ENCODE measurements around the gene TOPBP1.
A peak's percentile ranks its signal among the peaks of the same experiment; 100 is the strongest.
"Not testable (repeated sequence)": the region's sequence is repeated elsewhere in the genome, so short reads cannot be mapped to it uniquely, and the experiment has no call there.

Gene TOPBP1
- total RNA-seq, result 68.2 to 96.3 (median 77.5) reads per million in 4 donors

GRCh38 chr3:133661454-133662277 lies at the start of gene TOPBP1:
TSS of gene TOPBP1 (minus strand) at chr3:133661941. CDS start at chr3:133661127, 814 bp downstream.
- DNase-seq, result peak; percentile 68 to 90 (median 79)

- no peak for DNase-seq
Observed at GRCh38 chr3:133711013-133711412, 49.3 kb upstream of the TOPBP1 start.

- no peak for DNase-seq
Observed at GRCh38 chr3:133709139-133709750, 47.5 kb upstream of the TOPBP1 start.

- no peak for DNase-seq
Observed at GRCh38 chr3:133706033-133706432, 44.3 kb upstream of the TOPBP1 start.

- DNase-seq, result no peak
Observed at GRCh38 chr3:133703915-133704314, 42.2 kb upstream of the TOPBP1 start.

- DNase-seq, result no peak
Observed at GRCh38 chr3:133701435-133702358, 40.0 kb upstream of the TOPBP1 start.

GRCh38 chr3:133700351-133700750 lies 38.6 kb upstream of the TOPBP1 start:
- no peak for DNase-seq

GRCh38 chr3:133699903-133700302 lies 38.2 kb upstream of the TOPBP1 start:
- DNase-seq, result no peak

- DNase-seq, result no peak
Observed at GRCh38 chr3:133699467-133699866, 37.7 kb upstream of the TOPBP1 start.

GRCh38 chr3:133697960-133698359 lies 36.2 kb upstream of the TOPBP1 start:
- DNase-seq, result no peak

- DNase-seq, result no peak
Observed at GRCh38 chr3:133695560-133696171, 33.9 kb upstream of the TOPBP1 start.

GRCh38 chr3:133694288-133695268 lies 32.8 kb upstream of the TOPBP1 start:
- no peak for DNase-seq

- no peak for DNase-seq
Observed at GRCh38 chr3:133693821-133694220, 32.1 kb upstream of the TOPBP1 start.

GRCh38 chr3:133692759-133693158 lies 31.0 kb upstream of the TOPBP1 start:
- no peak for DNase-seq

GRCh38 chr3:133691273-133692107 lies 29.7 kb upstream of the TOPBP1 start:
- no peak for DNase-seq

GRCh38 chr3:133677993-133678392 lies 16.3 kb upstream of the TOPBP1 start:
- not testable (repeated sequence) for DNase-seq

- DNase-seq, result no peak
Observed at GRCh38 chr3:133676336-133677118, 14.8 kb upstream of the TOPBP1 start.

- DNase-seq, result no peak
Observed at GRCh38 chr3:133675631-133676335, 14.0 kb upstream of the TOPBP1 start.
